Activated CD4-positive, alpha-beta T cell treated with anti-CD3 and anti-CD28 coated beads for 48 hours (primary cell): ENCODE data around the gene UGDH.
"Not testable (repeated sequence)": the region's sequence is repeated elsewhere in the genome, so short reads cannot be mapped to it uniquely, and the experiment has no call there.

Experiments used
- DNase-seq: peaks from one replicate; pipeline ENCODE4 v3.0.0-alpha.2; 2020

UGDH gene

DNA sequence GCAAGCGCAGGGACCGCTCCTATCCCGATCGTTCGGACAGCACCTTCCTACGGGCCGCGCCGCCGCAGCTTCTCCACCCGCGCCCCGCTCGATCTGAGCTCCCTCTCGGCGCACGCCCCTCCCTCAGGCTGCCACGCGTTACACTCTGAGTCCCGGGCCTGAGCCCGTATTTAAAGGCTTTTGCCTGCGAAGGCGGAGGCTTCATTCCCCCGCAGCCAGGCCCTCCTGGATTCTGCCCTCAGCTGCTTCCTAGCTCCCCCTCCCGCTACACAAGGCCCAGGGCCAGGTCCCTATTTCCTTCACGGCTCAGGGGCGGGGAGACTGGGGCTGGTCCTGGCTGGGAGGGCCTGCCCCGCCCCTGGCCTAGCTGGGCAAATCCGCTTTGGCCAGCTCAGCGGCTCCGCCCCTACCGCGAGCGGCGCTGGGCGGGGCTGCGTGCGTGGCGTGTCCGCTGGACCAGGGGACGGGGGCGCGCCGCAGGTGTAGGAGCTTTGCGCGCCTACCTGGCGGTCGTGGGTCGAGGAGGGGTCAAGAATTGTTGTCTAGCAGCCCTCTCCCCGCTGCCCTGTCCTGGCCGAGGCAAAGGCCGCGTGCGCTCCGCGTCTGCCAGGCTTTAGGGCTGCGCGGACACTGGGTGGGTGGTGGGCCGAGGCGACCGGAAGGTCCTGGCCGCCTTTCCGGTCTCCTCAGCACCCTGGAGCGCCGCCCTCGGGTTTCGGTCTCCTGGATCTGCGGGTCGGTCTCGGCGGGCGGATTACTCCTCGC is at the start of gene UGDH:
TSS of gene UGDH (minus strand) at position 144 of the 765 bp plus-strand sequence. CDS start 5,927 bp downstream, outside the sequence.
- DNase-seq = peak; percentile 93

DNA sequence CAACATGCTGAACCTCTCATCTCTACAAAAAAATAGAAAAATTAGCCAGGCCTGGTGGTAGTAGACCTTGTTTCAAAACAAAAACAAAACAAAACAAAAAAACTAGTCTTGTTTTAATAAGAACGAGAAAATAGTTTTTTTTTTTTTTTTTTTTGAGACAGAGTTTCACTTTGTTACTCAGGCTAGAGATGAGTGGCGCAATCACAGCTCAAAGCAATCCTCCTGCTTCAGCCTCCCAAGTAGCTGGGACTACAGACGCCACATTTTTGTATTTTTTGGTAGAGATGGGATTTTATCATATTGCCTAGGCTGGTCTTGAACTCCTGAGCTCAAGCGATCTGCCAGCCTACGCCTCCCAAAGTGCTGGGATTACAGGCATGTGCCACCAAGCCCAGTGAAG is 47.7 kb upstream of the UGDH start:
- DNase-seq = no peak

DNA sequence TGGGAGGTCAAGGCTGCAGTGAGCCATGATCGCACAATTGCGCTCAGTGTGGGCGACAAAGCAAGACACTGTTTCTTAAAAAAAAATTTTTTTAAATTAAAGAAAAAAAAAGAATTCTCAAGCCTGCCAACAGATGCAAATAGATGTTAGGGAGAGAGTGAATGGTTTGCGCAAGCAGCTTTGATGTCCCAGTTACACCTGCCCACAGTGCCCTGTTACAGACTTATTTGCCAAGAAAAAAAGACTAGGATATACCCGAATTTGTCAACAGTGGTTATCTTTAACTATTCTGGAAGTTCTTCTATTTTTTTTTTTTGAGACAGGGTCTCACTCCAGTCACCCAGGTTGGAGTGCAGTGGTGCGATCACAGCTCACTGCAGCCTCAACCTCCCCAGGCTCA is 44.3 kb upstream of the UGDH start:
- DNase-seq = no peak

DNA sequence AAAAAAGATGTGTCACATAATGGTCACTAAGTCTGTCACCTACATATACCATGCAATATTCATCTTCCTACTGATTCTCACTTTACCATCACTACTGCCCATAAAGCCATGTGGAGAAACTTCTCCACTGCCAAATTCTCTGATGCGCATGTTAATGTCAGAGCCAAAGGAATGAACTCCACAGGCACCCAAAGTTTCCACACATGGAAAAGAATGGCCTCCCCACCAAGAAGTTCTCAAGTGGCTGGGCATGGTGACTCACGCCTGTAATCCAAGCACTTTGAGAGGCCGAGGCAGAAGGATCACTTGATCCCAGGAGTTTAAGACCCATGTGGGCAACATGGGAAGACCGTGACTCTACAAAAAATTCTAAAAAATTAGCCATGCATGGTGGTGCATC is 43.8 kb upstream of the UGDH start:
- no peak for DNase-seq

DNA sequence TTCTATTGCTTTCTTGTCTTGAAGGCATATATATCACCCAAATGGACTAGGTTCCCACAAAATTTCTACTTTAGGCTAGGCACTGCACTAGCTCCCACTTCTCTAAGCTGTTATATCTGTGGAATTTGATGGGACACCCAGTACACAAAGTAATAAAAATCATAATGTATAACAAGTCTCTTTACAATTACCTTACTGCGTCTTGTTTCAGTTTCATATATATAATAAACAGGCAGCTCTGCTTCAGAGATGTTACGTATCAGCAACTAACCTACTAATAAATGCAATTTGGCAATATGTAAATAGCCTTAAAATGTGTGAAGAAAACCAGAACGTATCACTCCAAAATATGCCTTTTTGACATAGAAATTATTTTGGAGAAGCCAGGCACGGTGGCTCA is 42.0 kb upstream of the UGDH start:
- DNase-seq = no peak

DNA sequence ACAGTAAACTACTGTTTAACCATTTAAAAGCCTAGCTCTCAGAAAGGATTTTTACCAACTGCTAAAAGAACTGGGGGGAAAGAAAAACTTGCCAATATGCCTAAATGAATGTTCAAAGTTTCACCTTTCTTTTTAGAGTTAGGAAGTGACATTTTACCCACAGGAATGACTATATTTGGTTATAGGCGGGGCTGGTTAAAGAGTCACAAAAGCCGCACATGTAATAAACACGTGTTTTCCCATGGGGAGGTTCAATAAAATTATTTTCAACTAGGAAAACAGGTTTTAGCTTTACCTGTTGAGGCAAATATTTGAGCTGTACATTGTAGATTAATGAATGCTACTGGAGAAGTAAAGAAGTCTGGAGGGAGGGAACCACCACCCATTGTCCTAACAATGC is 41.6 kb upstream of the UGDH start:
- no peak for DNase-seq

DNA sequence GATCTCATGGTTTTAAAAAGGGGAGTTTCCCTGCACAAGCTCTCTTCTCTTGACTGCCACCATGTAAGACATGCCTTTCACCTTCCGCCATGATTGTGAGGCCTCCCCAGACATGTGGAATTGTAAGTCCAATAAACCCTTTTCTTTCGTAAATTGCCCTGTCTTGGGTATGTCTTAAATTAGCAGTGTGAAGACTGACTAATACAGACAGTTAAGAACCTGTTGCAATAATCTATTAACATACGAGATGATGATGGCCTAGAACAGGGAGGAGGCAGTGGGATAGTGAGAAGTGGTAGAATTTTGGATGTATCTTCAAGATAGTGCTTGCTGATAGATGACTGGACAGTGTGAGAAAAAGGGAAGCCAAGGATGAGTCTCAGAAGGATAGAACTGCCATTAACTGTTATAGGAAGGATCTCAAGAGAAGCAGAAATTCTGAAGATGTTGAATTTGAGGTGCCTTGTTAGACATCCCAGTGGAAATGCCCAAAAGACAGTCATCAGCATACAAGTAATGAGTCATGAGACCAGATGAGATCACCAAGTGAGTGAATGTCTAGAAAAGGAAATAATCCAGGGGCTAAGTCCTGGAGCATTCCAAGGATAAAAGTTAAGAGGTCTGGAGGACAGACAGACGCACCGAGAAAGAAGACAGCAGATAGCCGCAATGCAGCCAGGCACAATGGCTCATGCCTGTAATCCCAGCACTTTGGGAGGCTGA is 38.8 kb upstream of the UGDH start:
- DNase-seq = no peak

DNA sequence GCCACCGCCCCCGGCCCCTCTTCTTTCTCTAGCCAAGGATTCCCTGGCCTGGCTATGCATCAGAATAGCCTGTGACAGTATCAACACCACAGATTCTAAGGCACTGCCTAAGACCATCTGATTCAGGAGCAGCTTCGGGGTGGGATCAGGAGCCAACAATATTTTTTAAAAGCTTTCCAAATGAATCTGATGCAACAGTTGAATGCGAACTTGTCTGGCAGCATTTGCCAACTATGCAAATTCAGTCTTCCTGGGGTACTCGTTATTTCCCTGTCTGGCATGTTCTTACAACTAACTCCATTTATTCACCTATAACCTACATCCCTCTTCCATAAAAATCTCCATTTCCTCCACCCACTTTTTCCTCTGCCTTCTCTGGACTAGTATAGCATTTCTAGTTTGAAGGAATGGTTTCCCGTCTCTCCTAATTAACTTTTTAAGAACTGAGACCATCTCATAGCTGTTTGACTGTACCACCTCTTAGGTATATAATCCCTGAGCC is 36.2 kb upstream of the UGDH start:
- no peak for DNase-seq

DNA sequence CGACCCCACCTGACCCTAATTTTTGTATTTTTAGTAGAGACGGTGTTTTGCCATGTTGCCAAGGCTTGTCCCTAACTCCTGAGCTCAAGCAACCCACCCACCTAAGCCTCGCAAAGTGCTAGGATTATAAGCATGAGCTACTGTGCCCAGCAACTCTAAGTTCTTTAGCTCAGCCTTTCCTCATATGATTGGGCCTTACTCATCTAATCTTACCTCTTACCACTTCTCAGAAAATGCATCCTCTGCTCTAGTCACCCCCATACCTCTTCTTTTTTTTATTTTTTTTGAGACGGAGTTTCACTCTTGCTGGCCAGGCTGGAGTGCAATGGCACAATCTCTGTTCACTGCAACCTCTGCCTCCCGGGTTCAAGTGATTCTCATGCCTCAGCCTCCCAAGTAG is 35.6 kb upstream of the UGDH start:
- DNase-seq = no peak

DNA sequence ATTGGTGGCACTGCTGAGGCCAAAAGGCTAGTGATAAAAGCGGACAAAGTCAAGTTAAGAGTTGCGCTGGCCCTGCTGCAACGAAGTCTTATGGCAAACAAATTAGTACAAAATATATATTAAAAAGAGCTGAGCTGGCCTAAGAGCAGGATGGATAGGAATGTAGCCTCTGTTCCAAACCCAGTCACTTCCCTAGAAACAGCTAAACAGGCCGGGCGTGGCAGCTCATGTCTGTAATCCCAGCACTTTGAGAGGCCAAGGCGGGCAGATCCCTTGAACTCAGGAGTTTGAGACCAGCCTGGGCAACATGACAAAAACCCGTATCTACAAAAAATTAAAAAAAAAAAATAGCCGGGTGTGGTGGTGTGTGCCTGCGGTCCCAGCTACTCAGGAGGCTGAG is 32.4 kb upstream of the UGDH start:
- no peak for DNase-seq

DNA sequence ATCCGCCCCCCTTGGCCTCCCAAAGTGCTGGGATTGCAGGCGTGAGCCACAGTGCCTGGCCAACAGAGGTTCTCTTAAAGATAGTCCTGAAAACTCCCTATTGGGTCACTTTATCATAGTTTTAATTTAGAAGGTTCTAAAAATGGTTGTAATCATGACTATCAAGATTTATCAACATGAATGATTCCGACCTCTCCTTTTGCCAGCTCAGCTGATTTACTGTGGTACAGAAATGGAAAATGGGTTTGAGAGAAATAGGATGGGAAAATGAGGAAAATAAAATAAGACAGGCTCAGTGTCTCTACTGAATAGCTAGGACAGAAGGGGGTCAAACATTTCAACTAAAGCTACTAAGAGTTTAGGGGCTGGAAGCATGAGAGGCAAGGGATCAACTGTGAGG is 28.2 kb upstream of the UGDH start:
- no peak for DNase-seq

DNA sequence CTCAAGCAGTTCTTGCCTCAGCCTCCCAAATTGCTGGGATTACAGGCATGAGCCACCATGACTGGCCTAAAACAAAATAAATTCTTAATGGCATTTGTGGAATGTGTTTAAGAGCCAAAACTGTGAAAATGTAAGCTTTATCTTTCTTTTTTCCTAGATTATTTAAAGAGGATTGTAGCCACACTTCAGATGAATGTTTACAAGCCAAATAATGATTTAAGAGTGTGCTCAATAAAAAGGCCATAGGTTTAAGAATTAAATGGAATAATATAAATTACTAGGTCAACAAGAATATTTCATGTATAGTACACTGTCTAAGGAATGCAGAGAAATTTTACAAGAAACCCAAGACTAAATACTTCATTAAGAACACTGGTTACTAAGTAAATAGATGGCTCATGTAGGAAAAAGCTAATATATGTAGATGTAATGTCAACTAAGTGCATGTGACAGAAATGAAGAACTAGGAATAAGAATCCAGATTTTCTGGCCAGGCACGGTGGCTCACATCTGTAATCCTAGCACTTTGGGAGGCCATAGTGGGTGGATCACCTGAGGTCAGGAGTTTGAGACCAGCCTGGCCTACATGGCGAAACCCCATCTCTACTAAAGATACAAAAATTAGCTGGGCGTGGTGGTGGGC is 21.3 kb upstream of the UGDH start:
- DNase-seq = no peak

DNA sequence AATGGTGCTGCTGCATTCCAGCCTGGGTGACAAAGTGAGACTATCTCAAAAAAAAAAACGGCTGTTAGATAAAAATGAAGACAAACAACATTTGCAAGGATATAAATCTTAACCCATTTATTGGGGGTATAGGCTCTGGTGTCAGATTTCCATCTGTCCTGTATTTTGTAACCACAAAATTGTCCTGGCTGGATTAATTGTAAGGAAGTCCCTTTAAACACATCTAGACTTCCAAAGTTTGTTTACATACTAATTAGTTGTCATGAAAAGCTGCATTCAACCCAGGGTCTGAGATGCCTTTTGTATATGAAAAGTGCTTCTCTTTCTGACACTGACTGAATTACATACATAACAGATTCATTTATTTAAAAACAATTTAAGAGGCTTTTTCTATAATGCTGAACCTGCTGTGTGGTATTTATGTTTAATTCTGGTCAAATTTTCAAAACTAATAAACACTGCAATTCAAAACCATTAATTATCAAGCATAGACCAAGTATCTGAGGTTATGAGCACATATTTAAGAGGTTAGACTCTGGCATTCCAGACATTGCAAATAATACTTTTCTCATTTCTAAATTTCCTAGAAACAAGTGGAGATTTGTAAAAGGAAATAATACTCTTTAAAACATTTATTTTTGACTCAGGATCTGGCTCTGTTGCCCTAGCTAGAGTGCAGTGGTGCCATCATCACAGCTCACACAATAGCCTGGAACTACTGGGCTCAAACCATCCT is 17.5 kb upstream of the UGDH start:
- DNase-seq = no peak

DNA sequence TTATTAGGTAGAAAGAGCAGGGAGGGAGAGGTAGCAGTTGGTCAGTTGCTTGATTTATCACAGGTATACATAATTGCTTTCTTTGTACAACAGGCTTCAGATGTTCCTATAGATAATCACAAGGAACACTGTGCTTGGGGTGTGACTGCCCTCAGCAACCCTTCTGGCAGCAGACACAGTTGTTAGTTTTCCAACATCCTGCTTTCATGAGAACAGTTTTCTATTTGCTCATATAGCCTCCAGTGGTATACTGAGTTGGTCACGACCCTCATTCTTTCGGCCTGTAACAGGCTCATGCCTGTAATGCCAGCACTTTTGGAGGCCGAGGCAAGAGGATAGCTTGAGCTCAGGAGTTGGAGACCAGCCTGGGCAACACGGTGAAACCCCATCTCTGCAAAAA is 16.8 kb upstream of the UGDH start:
- not testable (repeated sequence) for DNase-seq

DNA sequence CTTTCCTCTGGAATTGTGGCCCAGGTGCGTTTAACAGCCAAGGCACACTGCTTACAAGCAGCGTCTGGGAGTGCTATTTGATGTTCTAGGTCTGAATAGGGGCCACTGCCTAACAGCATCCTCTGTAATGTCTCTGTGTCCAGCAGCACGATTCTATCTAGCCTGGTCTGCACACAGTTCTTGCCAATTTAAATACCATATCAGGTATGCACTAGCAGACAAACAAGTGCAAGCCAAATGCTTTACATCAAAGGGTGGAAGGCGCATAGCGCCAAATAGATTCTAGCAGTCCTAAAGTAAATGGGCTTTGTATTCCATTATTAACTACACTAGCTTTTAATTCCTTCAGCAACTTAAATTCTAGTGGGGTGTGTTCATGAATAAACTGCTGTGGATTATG is 15.8 kb upstream of the UGDH start:
- no peak for DNase-seq

DNA sequence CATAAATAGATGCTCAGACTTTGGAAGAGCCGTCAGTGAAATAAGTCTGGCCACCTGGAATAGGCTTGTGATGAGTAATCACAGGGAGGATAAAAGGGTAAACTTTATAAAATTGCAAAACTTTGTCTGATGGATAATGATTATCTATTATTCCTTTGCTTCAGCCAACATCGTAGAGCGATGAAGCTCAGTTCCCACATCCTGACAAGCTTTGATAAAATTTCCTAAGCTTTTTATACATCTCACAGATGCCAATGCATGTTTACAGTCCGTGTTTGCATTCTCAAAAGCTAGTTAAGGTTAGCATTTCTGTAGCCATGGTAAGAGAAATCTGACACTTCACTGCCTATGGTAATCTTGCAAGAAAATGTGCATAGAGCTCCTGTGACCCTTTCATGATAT is 15.4 kb upstream of the UGDH start:
- DNase-seq = no peak

DNA sequence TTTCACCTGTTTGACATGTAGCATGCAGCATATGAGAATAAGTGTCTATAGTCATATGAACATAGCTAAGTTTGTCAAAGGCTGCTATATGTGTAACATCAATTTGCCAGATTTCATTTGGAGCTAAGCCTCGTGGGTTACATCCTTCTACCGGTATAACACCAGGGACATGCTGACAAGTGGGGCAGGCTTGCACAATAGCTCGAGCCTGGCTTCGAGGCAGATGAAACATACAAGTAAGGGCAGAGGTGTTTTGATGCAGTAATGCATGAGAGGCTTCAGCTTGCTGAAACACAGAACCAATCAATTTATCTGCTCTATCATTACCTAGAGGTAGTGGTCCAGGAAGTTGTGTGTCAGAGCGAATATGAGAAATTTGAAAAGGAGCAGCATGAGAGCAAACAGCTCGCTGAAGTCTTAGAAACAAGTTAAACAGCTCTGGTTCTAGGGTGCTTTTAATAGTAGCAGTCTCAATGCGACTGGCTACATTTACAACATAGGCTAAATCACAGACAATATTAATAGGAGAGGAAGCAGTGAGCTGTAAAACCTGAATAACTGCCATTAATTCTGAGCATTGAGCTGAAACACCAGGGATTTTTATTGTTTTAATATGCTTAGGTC is 14.9 kb upstream of the UGDH start:
- DNase-seq = no peak

DNA sequence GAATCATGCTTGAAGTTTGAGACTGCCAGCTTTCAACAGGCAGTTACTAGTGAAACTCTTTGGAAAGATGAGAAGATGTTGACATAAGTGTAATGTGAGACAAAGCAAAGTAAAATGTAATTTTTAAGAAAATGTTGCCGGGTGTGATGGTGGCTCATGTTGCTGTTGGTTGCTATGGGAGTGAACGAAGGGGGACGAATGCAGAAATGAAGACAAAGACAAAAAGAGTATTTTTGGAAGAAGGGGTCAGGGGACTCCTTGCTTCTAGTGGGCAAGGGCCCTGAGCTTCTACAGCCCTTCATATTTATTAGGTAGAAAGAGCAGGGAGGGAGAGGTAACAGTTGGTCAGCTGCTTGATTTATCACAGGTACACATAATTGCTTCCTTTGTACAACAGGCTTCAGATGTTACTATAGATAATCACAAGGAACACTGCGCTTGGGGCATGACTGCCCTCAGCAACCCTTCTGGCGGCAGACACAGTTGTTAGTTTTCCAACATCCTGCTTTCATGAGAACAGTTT is 11.9 kb upstream of the UGDH start:
- DNase-seq = no peak

DNA sequence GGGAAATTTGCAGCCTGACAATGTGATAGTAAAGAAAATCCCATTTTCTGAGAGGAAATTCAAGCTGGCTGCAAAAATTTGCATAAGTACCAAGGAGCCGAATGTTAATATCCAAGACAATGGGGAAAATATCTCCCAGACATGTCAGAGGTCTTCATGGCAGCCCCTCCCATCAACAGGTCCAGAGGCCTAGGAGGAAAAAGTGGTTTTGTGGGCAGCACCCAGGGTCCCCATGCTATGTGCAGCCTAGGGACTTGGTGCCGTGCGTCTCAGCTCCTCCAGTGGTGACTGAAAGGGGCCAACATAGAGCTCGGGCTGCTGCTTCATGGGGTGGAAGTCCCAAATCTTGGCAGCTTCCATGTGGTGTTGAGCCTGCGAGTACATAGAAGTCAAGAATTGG is 6.3 kb upstream of the UGDH start:
- no peak for DNase-seq

DNA sequence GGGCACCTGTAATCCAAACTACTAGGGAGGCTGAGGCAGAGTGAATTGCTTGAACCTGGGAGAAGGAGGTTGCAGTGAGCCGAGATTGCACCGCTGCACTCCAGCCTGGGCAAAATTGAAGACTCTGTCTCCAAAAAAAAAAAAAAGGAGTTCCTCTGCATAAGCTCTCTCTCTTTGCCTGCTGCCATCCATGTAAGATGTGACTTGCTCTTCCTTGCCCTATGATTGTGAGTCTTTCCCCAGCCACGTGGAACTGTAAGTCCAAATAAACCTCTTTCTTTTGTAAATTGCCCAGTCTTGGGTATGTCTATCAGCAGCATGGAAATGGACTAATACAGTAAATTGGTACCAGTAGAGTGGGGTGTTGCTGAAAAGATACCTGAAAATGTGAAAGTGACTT is 5.0 kb upstream of the UGDH start:
- DNase-seq = not testable (repeated sequence)

DNA sequence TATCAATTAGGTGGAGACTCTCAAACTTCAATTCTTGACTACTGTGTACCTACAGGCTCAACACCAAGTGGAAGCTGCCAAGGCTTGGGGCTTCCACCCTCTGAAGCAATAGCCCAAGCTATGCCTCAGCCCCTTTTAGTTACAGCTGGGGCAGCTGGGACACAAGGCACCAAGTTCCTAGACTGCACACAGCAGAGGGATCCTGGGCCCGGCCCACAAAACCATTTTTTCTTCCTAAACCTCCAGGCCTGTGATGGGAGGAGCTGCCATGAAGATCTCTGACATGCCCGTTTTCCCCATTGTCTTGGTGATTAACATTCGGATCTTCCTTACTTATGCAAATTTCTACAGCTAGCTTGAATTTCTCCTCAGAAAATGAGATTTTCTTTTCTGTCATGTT is 3.4 kb upstream of the UGDH start:
- DNase-seq = no peak

DNA sequence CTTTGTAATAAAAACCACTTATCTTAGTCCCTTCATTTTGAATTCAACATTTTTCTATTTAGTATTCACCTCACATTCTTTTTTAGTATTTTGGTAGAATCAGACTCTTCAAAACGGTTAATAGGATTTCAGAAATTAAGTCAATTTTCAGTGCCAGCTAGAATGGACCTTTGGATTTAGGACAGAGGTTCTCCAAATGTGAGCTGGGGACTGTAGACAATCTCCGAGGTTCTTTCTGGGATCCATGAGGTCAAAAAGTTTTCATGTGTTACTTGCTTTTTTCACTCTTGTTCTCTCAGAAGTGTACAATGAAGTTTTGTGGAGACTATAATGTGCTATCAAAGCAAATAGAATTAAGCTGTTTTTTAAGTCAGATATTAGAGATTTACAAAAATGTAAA is 2.3 kb upstream of the UGDH start:
- DNase-seq = no peak

DNA sequence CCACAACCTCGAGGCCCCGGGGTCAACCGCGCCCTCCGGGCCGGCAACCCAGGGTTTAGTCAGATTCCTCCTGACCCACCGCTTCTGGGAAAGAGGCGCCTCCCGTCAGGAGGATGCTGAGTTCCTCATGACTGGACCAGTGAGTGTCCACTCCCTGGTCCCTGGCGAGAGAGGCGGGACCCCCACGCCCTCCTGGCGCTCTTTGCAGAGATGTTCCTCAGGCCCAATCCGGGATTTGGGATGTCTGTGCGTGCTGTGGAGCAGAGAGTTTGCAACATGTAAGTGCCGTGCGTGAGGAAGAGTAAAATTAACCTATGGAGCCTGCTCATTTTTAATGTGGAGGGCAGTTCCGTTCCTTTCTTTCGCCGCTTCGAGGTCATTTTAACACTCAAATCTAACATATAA is 824 bp upstream of the UGDH start:
- no peak for DNase-seq
